Activated naive CD4-positive, alpha-beta T cell treated with anti-CD3 and anti-CD28 coated beads, Interleukin-2, amount 50 U/mL, for 16 hours (primary cell): ENCODE results near the gene PSG6.
"Not testable (repeated sequence)": the region's sequence is repeated elsewhere in the genome, so short reads cannot be mapped to it uniquely, and the experiment has no call there.

Experiments used
- DNase-seq: peaks from one replicate; pipeline ENCODE4 v3.0.0-alpha.2; 2020

The PSG6 gene

GRCh38 chr19:42917634-42918033, at the start of gene PSG6:
Gene PSG6 (minus strand): TSS chr19:42917894. CDS start chr19:42917792, 102 bp downstream.
- not testable (repeated sequence) for DNase-seq

- no peak for DNase-seq
Observed at GRCh38 chr19:42965176-42965575, 47.5 kb upstream of the PSG6 start.

- no peak for DNase-seq
Observed at GRCh38 chr19:42961119-42961518, 43.4 kb upstream of the PSG6 start.

- not testable (repeated sequence) for DNase-seq
Observed at GRCh38 chr19:42952126-42952525, 34.4 kb upstream of the PSG6 start.

GRCh38 chr19:42951476-42951875, 33.8 kb upstream of the PSG6 start:
- not testable (repeated sequence) for DNase-seq

- DNase-seq, result no peak
Observed at GRCh38 chr19:42942187-42942789, 24.6 kb upstream of the PSG6 start.

GRCh38 chr19:42937107-42937506, 19.4 kb upstream of the PSG6 start, which contains the start of gene PSG7:
Gene PSG7 (minus strand): TSS chr19:42937207. CDS start chr19:42937076, 131 bp downstream.
- DNase-seq, result not testable (repeated sequence)

- not testable (repeated sequence) for DNase-seq
Observed at GRCh38 chr19:42934726-42935125, 17.0 kb upstream of the PSG6 start.

GRCh38 chr19:42934183-42934582, 16.5 kb upstream of the PSG6 start:
- not testable (repeated sequence) for DNase-seq

- DNase-seq, result not testable (repeated sequence)
Observed at GRCh38 chr19:42933412-42933811, 15.7 kb upstream of the PSG6 start.

GRCh38 chr19:42932485-42933101, 14.9 kb upstream of the PSG6 start:
- not testable (repeated sequence) for DNase-seq

GRCh38 chr19:42930214-42930613, 12.5 kb upstream of the PSG6 start:
- not testable (repeated sequence) for DNase-seq

GRCh38 chr19:42928896-42929295, 11.2 kb upstream of the PSG6 start:
- DNase-seq, result no peak

GRCh38 chr19:42926781-42927180, 9.1 kb upstream of the PSG6 start:
- DNase-seq, result no peak

GRCh38 chr19:42923106-42923505, 5.4 kb upstream of the PSG6 start:
- DNase-seq, result peak; percentile 17

GRCh38 chr19:42920971-42921370, 3.3 kb upstream of the PSG6 start:
- DNase-seq, result not testable (repeated sequence)

- no peak for DNase-seq
Observed at GRCh38 chr19:42919757-42920079, 2.0 kb upstream of the PSG6 start.

GRCh38 chr19:42919070-42919756, 1.5 kb upstream of the PSG6 start:
- not testable (repeated sequence) for DNase-seq

GRCh38 chr19:42918377-42919069, 829 bp upstream of the PSG6 start:
- DNase-seq, result not testable (repeated sequence)

- DNase-seq, result not testable (repeated sequence)
Observed at GRCh38 chr19:42916931-42917330, 763 bp downstream of the PSG6 start.

GRCh38 chr19:42913516-42913915, 4.2 kb downstream of the PSG6 start:
- DNase-seq, result not testable (repeated sequence)

GRCh38 chr19:42912941-42913340, 4.8 kb downstream of the PSG6 start:
- not testable (repeated sequence) for DNase-seq

- DNase-seq, result not testable (repeated sequence)
Observed at GRCh38 chr19:42911731-42912130, 6.0 kb downstream of the PSG6 start.
